Ovary (tissue), 3 donors: ENCODE data around the gene PPP2R2C.

Experiments used
- CTCF ChIP-seq, 3 donors: fragments of 450-650 bp in 2 of 3; fragments of 200-600 bp in 1 of 3; IDR thresholded peaks; one replicate each; pipeline versions ENCODE4 v1.5.1 to v1.8.0; 2016 to 2022; ENCODE audit warnings: antibody characterized with exemption in 3 of 3, mild to moderate bottlenecking in 1 of 3
- EP300 ChIP-seq: sonication (generic); formaldehyde crosslinking; IDR thresholded peaks from one replicate; pipeline ENCODE4 v1.6.1; 2017; ENCODE audit warnings: antibody characterized with exemption
- POLR2A ChIP-seq: fragments of 450-650 bp; IDR thresholded peaks from one replicate; pipeline ENCODE4 v1.6.1; 2017; ENCODE audit warnings: antibody characterized with exemption, mild to moderate bottlenecking, moderate library complexity
- donor health status: DM: no; HTN: no; CAD: no.

- TF ChIP-seq CTCF (IDR thresholded peaks at IDR 0.05) (no peak), POLR2A (no peak), EP300 (no peak)
Observed at GRCh38 chr4:6306299-6306698, 166.1 kb downstream of the PPP2R2C start.
